ENCODE data around the gene TPGS2.
"Not testable (repeated sequence)": the region's sequence is repeated elsewhere in the genome, so short reads cannot be mapped to it uniquely, and the experiment has no call there.

The TPGS2 gene

GRCh38 chr18:36825526-36825925 is 3.3 kb downstream of the TPGS2 start:
- in situ Hi-C loops (cut with MboI; ENCODE audit: low sequenced_read_pairs) = no loop called here

DNA sequence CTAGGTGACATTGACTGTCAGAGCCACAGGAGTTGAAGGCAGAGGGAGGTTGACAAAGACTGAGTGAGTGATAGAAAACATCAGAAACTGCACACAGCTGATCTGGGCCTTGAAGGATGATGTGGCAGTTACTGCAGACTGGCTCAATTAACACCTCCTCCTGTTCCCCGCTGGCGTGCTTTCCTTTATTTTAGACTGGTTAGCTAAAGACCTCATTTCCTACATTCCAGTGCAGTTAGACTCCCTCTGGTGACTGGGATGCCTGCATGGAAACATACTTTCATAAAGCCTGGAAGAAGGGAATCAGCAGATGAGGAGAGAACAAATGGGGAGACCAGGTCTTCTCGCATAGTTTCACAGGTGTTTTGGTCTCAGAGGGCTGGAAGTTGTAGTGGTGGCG is 7.1 kb downstream of the TPGS2 start:
- in situ Hi-C loops (cut with MboI; ENCODE audit: low sequenced_read_pairs) = no loop called here

GRCh38 chr18:36819621-36820020 is 9.2 kb downstream of the TPGS2 start:
- in situ Hi-C loops (cut with MboI; ENCODE audit: low sequenced_read_pairs) = no loop called here

DNA sequence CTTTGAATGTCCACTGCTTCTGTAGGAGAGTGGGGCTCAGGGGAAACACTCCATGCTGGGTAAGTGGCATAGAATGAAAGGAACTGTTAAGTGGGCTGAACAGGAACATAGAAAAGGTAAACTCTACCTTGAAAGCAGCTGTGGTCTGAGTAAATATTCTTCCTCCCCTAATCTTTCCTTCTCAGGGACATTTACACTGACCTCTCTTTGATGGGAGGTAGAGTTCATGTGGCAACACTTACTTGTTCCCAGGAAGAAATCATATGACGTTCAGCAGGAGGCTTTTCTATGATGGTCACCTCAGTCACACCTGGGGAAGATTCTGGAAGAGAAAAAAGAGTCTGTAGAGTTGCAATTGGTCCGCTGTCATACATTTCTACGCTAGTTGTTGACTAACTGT is 10.2 kb downstream of the TPGS2 start:
- in situ Hi-C loops (cut with MboI; ENCODE audit: low sequenced_read_pairs) = no loop called here

DNA sequence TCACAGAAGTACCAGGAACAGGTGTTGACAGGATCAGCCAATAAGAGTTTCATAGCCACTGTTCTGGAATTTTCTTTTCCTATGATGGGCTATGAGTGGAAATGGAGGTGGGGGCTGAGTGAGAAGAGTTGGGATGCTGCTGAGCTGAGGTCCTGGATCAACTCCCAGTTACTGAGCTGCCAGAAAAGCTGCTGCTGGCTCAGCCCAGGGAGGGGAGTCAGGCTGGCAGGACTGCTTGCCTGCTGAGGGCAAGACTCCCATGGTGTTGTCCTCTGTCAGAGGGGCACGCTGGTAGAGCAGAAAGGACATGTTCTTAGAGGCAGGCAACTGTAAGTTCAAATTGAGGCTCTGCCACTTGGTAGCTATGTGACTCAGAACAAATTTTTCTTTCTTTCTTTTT is 11.8 kb downstream of the TPGS2 start:
- in situ Hi-C loops (cut with MboI; ENCODE audit: low sequenced_read_pairs) = no loop called here

DNA sequence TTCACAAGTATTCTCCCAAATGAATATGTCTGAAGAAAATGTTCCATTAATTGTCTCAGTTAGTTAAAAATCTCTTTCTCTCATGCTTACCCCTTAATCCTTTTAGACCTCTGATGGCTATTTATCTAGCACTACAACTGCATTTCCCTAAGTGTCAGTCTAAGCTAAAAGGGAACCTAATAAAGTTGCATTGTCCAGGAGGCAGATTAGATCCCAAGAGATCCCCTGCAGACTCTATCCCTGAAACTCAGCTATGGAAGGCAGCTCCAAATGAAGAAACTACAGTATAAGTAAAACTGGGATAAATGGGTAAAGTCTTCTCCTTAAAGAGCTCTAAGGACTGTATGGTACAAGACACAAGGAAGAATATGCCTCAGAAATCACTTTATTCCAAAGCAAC is 12.7 kb downstream of the TPGS2 start:
- in situ Hi-C loops (cut with MboI; ENCODE audit: low sequenced_read_pairs) = not testable (repeated sequence)

- in situ Hi-C loops (cut with MboI; ENCODE audit: low sequenced_read_pairs) = no loop called here
Measured at GRCh38 chr18:36814994-36815393, 13.8 kb downstream of the TPGS2 start.

DNA sequence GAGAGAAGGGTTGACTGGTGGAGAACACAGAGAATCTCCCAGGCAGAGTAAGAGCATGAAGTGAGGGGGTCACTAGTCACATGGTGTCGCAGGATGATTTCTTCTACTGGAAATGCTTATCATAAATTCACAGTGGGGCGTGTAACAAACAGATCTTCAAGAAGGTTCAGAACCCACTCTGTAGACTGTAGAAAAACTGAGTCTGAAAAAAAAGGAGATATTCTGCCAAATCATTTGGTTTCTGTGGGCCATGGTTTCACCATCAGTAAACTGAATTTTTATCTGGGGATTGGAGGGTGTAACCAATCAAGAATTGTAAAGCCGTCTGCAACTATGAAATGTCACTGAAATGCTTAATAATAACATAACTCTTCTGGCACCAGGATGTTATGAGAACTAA is 15.0 kb downstream of the TPGS2 start:
- in situ Hi-C loops (cut with MboI; ENCODE audit: low sequenced_read_pairs) = no loop called here

GRCh38 chr18:36813101-36813775 is 15.6 kb downstream of the TPGS2 start:
- in situ Hi-C loops (cut with MboI; ENCODE audit: low sequenced_read_pairs) = no loop called here

- in situ Hi-C loops (cut with MboI; ENCODE audit: low sequenced_read_pairs) = no loop called here
Measured at GRCh38 chr18:36812678-36813077, 16.1 kb downstream of the TPGS2 start.

DNA sequence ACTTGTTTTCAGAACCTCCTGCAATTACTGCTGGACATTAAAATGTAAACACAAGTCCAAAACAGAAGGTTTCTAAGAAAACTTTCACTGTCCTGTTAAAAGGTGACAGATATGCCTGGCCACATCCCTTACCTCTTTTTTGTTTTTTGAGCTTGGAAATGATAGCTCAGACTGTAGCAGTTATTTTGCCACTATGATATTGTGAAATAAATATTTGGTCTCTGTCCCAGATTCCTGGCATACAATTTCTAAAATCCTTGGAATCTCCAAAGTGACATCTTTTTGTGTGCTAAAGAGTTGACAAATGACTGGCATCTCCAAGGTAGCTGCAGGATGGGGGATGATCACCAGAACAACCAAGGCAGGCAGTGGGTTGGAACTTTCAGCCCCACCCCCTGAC is 16.8 kb downstream of the TPGS2 start:
- in situ Hi-C loops (cut with MboI; ENCODE audit: low sequenced_read_pairs) = no loop called here

DNA sequence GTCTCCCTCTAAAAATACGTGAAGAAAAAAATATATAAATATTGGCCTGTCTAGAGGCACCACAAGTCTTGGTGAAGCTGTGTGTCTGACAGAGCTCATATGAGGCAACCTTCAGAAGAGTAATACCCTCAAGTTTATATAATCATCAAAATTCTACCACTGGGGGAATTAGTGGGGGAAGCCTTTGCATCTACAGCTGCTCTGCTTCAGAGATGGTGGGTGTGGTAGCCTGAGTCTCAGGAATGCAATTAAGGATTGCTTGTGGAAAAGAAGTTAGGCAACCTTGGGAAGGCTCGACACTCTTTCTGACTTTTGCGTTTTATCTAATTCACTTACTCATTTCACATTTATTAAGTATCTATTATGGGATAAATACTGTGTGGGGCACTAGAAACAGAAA is 17.4 kb downstream of the TPGS2 start:
- in situ Hi-C loops (cut with MboI; ENCODE audit: low sequenced_read_pairs) = no loop called here

GRCh38 chr18:36809590-36810381 is 19.0 kb downstream of the TPGS2 start:
- in situ Hi-C loops (cut with MboI; ENCODE audit: low sequenced_read_pairs) = no loop called here

DNA sequence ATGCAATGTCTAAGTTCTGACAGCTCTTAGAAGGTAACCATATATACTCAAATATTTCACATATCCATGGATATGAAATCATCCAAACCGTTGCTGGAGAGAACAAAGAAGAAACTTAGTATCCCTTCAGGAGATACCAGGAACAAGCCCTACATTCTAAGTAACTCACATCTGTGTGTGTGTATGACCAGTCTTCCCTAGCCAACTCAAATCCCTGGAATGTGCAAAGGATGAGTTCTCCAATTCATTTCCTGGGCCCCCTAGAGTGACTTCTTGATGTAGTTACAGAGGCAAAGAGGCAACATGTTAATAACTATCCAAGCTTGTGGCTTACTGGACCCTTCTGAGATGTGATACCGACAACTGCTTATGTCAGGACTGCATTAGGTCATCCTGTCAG is 20.1 kb downstream of the TPGS2 start:
- in situ Hi-C loops (cut with MboI; ENCODE audit: low sequenced_read_pairs) = no loop called here

DNA sequence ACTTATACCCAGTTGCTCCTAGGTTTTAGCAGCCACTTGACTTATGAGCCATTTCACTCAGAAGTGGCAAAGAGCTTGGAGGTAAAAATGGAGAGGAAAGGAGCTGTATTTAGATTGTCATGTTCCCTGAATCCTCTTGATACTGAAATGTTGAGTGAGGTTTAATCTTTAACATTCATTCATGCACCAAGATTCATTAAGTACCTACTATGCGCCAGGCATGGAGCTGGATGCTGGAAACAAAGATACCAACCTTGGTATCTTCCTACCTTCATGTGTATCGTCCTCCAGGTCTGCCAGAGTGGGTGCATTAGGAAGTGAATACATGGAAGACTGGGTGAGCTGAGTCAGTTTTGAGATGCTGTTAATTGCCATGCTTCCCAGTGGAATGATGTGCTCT is 23.7 kb downstream of the TPGS2 start:
- in situ Hi-C loops (cut with MboI; ENCODE audit: low sequenced_read_pairs) = no loop called here

- in situ Hi-C loops (cut with MboI; ENCODE audit: low sequenced_read_pairs) = no loop called here
Measured at GRCh38 chr18:36798738-36799473, 29.9 kb downstream of the TPGS2 start.

DNA sequence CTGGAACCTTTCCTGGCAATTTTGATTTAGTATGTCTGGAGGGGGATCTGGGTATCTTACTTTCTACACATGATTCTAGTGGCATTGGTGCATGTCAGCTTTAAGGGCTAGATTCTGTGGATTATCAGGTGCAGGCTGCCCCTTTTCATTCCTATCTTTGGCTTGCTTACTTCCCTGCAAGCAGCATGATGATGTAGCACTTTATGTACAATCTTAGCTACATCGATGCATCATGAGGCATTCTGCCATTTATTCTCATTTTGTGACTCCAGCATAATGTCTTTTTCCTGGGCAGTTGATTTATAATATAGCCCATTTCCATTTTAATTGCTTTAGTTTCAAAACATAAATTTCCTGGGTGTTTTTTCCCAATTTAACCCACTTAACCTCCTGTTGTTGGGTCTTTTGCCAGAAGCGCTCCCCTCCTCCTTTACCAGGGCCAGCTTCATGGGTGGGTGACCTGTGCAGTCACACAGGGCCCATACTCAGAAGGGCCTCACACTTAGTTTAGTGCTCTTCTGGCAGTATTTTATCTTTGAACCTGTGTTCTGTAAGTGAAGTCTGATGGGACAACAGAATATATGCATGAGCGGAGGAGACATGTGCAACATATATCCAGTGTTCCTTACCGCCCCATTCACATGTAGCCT is 36.0 kb downstream of the TPGS2 start:
- in situ Hi-C loops (cut with MboI; ENCODE audit: low sequenced_read_pairs) = no loop called here

- in situ Hi-C loops (cut with MboI; ENCODE audit: low sequenced_read_pairs) = no loop called here
Measured at GRCh38 chr18:36786686-36787085, 42.1 kb downstream of the TPGS2 start.

- in situ Hi-C loops (cut with MboI; ENCODE audit: low sequenced_read_pairs) = no loop called here
Measured at GRCh38 chr18:36783792-36784191, 45.0 kb downstream of the TPGS2 start.

DNA sequence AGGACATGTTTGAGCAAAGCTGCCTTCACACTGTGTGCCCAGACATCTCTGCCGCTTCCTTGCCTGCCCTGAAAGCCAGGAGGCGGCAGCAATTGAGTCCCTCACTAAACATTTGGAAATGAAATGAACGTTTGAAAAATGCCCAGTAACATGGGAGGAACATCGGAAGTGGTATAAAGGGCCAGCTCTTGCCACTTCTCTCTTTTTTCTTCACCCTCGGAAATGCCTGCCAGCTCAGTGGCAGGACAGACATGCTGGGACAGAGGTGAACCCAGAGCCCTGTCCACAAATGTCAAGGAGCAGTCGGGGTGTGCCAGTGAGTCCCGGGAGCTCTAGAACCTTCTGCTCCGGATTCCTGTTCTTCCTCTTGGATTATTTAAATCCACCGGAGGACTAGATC is 46.1 kb downstream of the TPGS2 start:
- in situ Hi-C loops (cut with MboI; ENCODE audit: low sequenced_read_pairs) = no loop called here

DNA sequence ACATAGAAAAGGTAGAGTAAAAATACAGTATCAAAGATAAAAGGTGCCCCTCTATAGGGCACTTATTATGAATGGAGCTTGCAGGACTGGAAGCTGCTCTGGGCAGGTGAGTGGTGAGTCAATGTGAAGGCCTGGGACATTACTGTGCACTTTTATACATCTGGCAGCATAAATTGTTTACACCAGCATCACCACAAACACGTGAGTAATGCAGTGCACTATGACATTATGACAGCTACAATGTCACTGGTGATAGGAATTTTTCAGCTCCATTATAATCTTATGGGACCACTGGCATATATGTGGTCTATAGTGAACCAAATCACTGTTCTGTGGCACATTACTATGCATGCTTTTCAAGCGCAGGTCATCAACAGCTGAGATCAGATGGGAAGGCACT is 48.1 kb downstream of the TPGS2 start:
- in situ Hi-C loops (cut with MboI; ENCODE audit: low sequenced_read_pairs) = no loop called here
